Stomach (tissue), 8 donors: Measurements from ENCODE around the gene OSMR. TPM values are rescaled to one million over a fixed set of nuclear protein-coding genes. Genes with fewer than 3 reads are reported as not detected.

Experiments used
- polyA plus RNA-seq, 3 donors: library from polyadenylated mRNA; stranded (reverse); fragments of 200-250 nt; gene quantifications; one replicate each; pipeline ENCODE4 v1.2.3, GENCODE V29; 2013
- total RNA-seq, 5 donors: library from RNA; depleted of rRNA; stranded (reverse); fragments of >200 nt; gene quantifications; one replicate each; pipeline versions ENCODE4 v1.1.0 to v1.2.3, GENCODE V29; 2014 to 2016
- donor health status: healthy with polysubstance abuse.
- donor health status: Bipolar disorder and iron deficiency.
- donor health status: healthy.

The OSMR gene
- total and polyA plus RNA-seq, 8 donors = 2.7 to 50.3 (median 11.9) TPM

Other genes with a start within 250 kb of the OSMR start
- 100 to 1,000 TPM in 2 of 5 donors, 10 to 100 TPM in 3; 14.2 to 125 (median 36.2) TPM for gene RICTOR, start 228.4 kb downstream of the OSMR start, total RNA-seq
- gene RICTOR, start 228.4 kb downstream of the OSMR start, polyA plus RNA-seq = 1 to 10 TPM; 2.3 to 3.7 (median 3.3) TPM